Measurements from ENCODE around the gene POLR3C. TPM values are rescaled to one million over a fixed set of nuclear protein-coding genes. Genes with fewer than 3 reads are reported as not detected.

The POLR3C gene
- total RNA-seq, 4 donors from 2014 or later: 28.0 to 36.5 (median 32.7) TPM

DNA sequence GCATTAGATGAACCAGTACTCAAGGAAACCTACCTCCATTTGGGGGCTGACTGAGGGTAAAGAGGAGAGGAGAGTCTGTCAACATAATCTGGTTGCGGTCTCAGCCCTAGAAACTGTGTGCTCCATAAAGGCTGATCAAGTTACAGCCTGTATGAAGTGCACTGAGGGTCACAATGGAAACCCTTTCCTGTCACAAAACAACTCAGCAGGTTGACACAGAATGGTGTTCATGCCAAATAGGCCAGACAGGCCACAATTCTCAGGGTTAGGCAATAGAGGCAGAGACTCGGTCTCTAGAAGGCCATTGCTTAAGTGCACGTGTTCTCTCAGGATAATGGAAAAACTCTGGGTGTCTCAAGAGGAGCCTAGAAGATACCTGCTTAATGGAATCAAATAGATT lies 65.7 kb downstream of the POLR3C start:
- no peaks in the 10 kb centered on the region for H3K36me3 ChIP-seq
- H3K4me3 ChIP-seq (replicated peaks in 1 of 3): no peak overlapping the region
- TF ChIP-seq POLR2A (IDR thresholded peaks at IDR 0.05): no peak
- TF ChIP-seq, protein P1, sequence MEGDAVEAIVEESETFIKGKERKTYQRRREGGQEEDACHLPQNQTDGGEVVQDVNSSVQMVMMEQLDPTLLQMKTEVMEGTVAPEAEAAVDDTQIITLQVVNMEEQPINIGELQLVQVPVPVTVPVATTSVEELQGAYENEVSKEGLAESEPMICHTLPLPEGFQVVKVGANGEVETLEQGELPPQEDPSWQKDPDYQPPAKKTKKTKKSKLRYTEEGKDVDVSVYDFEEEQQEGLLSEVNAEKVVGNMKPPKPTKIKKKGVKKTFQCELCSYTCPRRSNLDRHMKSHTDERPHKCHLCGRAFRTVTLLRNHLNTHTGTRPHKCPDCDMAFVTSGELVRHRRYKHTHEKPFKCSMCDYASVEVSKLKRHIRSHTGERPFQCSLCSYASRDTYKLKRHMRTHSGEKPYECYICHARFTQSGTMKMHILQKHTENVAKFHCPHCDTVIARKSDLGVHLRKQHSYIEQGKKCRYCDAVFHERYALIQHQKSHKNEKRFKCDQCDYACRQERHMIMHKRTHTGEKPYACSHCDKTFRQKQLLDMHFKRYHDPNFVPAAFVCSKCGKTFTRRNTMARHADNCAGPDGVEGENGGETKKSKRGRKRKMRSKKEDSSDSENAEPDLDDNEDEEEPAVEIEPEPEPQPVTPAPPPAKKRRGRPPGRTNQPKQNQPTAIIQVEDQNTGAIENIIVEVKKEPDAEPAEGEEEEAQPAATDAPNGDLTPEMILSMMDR (IDR thresholded peaks at IDR 0.05): no peak
- intact Hi-C loops (cut with DNase I): loop anchor here (5.0 kb wide), 1 partner anchor 123 kb away; no protein-coding TSS in a partner anchor
- DNase-seq: no peak
- H3K9me3 ChIP-seq: no peaks in the 10 kb centered on the region
- H3K27me3 ChIP-seq: no peaks in the 10 kb centered on the region
- H3K4me1 ChIP-seq: peaks cover 15 to 30% of the 10 kb centered on the region in 2 donors
- 90 to 94% methylated on average over 3 of the region's 3 CpGs for WGBS, 2 donors
- no peak overlapping the region for H3K27ac ChIP-seq

DNA sequence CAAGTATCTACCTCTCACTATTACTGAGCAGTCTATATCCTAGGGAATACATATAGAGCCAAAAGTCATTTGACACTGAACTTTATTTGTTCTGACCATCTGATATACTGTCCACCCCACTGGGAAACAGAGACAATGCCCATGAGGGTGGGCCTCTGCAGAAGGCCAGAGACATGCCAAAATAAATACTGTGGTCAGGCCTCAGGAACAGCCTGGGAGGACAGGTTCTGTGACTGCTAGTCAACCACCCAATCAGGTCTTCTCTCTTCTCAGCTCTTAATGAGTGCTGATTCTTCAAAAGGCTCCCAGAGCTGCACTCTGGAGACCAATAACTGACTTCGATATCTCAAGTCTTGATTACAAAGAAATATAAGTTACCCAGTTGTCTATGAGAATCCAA lies 67.1 kb downstream of the POLR3C start:
- H3K27me3 ChIP-seq: no peaks in the 10 kb centered on the region
- H3K9me3 ChIP-seq: no peaks in the 10 kb centered on the region
- H3K4me1 ChIP-seq: peaks cover 11 to 24% of the 10 kb centered on the region in 2 donors
- TF ChIP-seq POLR2A (IDR thresholded peaks at IDR 0.05): no peak
- TF ChIP-seq, protein P1 (IDR thresholded peaks at IDR 0.05): no peak
- intact Hi-C loops (cut with DNase I): loop anchor here (5.0 kb wide), 1 partner anchor 121 kb away; no protein-coding TSS in a partner anchor
- peak in 1 of 2 donors; percentile 25 for DNase-seq
- no peak overlapping the region for H3K4me3 ChIP-seq (replicated peaks in 1 of 3)
- 7 to 12% methylated on average over 1 of the region's 1 CpG for WGBS, 2 donors
- peak overlapping the region; percentile 75 to 96 (median 91) for H3K27ac ChIP-seq
- H3K36me3 ChIP-seq: no peaks in the 10 kb centered on the region

DNA sequence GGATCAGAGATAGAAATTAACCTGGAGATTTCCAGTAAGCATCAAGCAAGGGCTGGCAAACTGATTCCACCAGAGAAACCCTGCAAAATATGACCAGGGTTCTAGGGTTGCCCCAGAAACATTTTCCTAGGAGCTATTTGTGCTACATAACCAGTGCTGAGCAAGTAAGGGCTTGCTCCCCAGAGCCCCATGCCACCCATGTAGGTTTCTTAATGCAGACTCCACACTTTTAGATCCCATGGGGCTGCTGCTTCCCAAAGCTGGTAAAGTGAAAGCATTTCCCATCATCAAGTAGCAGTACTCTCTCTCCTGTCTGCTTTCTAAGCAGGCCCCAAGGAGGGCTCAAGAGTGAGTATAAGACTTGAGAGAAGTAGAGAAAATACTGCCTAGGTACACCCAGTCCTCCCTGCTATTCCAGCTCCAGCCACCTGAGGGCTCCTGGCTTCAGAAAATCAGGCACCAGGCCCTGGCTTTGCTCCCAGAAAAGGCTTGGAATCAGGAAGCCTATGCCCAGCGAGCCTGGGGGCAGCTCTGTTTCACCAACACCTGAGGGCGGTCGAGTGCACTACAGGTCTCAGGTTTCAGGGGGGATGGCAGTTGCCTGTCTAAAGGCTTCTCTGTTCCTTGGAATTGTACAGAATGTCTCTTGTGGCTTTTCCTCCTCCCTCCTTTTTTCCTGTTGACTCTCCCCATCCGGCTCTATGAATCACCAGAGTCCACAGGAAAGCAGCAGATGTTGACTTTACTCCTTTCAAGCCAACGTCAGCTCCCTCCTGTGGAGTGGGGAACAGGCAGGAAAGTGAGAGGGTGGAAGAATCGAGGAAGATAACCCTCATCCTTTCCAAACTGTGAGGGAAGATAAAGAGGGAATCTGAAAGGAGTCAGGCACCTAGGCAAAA lies 67.8 kb downstream of the POLR3C start:
- TF ChIP-seq, protein P1 (IDR thresholded peaks at IDR 0.05): peak; percentile 87 to 99 (median 97)
- peak in 1 of 2 donors; percentile 71 for TF ChIP-seq POLR2A (IDR thresholded peaks at IDR 0.05)
- H3K4me3 ChIP-seq (replicated peaks in 1 of 3): no peak overlapping the region
- WGBS, 2 donors: 1 to 2% methylated on average over 6 of the region's 6 CpGs
- intact Hi-C loops (cut with DNase I): loop anchor here (5.0 kb wide), 1 partner anchor 120 kb away; no protein-coding TSS in a partner anchor
- H3K36me3 ChIP-seq: no peaks in the 10 kb centered on the region
- H3K9me3 ChIP-seq: no peaks in the 10 kb centered on the region
- H3K27ac ChIP-seq: peak overlapping the region; percentile 75 to 96 (median 91)
- H3K27me3 ChIP-seq: no peaks in the 10 kb centered on the region
- H3K4me1 ChIP-seq: peaks cover 11 to 24% of the 10 kb centered on the region in 2 donors
- peak; percentile 100 for DNase-seq

DNA sequence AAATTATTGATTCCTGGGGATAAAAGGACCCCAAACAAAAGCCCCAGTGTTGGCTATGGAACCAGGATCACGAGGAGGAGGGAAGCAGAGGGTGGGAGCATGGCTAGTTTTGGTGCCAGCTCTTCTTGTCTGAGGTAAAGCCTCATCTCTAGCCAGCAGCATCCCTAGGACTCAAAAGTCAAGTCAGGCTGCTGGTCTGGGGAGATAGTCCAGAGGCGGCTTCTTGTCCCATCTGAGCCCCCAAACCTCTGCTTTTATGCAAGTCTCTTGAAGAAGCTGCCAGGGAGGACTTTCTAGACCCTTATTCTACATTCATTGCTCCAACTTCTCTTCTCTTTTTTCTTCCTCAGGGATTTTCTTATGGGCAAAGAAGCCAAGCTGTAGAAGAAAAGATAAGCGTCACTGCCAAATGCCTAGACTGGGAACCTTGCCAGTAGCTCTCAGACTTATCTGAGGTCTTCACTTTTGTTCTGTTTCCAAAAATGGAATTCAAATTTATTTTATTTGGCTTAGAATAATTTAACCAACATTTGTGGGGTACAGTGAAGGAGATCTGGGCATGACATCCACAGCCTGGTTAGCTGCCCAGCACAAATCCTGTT lies 68.6 kb downstream of the POLR3C start:
- H3K36me3 ChIP-seq: no peaks in the 10 kb centered on the region
- H3K4me1 ChIP-seq: peaks cover 11 to 24% of the 10 kb centered on the region in 2 donors
- DNase-seq: peak; percentile 28 to 40
- TF ChIP-seq, protein P1 (IDR thresholded peaks at IDR 0.05): no peak
- TF ChIP-seq POLR2A (IDR thresholded peaks at IDR 0.05): no peak
- no peak overlapping the region for H3K4me3 ChIP-seq (replicated peaks in 1 of 3)
- WGBS, 2 donors: 41 to 48% methylated on average over 3 of the region's 3 CpGs
- no peaks in the 10 kb centered on the region for H3K27me3 ChIP-seq
- intact Hi-C loops (cut with DNase I): loop anchor here (5.0 kb wide), 1 partner anchor 120 kb away; no protein-coding TSS in a partner anchor
- H3K9me3 ChIP-seq: no peaks in the 10 kb centered on the region
- peak overlapping the region; percentile 75 to 96 (median 91) for H3K27ac ChIP-seq

Measured in thyroid gland (tissue), 4 donors.